RWPE1 (cell line): ENCODE data around the gene SP3.
A peak's percentile ranks its signal among the peaks of the same experiment; 100 is the strongest.

ENCODE experiments used
- CTCF ChIA-PET: fragments of 350-600 bp; sonication (Branson Sonifier 250); formaldehyde crosslinking; extraction: SDS; loops from one replicate; lab custom pipeline; 2021; lab: Yijun Ruan, JAX
- POLR2A ChIA-PET: fragments of 400-600 bp; formaldehyde crosslinking; extraction: SDS; loops from one replicate; lab custom pipeline; 2020; ENCODE audit warnings: antibody characterized with exemption; ENCODE audit not compliant: low non-redundant PET; lab: Yijun Ruan, JAX
- DNase-seq: peaks from one replicate; pipeline ENCODE4 v3.0.0; 2012; ENCODE audit warnings: low spot score
- H3K27ac ChIP-seq: fragments of 450-650 bp; 2 replicates; pipeline ENCODE4 v1.5.1; 2017
- CTCF ChIP-seq: fragments of 450-650 bp; conservative IDR thresholded peaks from 2 replicates; pipeline ENCODE4 v1.5.1; 2017; ENCODE audit warnings: low read depth, mild to moderate bottlenecking

The SP3 gene

GRCh38 chr2:174011173-174011572 lies 46.0 kb upstream of the SP3 start:
- ChIA-PET POLR2A (no interaction called here), CTCF (no interaction called here)
- TF ChIP-seq CTCF: no peak

DNA sequence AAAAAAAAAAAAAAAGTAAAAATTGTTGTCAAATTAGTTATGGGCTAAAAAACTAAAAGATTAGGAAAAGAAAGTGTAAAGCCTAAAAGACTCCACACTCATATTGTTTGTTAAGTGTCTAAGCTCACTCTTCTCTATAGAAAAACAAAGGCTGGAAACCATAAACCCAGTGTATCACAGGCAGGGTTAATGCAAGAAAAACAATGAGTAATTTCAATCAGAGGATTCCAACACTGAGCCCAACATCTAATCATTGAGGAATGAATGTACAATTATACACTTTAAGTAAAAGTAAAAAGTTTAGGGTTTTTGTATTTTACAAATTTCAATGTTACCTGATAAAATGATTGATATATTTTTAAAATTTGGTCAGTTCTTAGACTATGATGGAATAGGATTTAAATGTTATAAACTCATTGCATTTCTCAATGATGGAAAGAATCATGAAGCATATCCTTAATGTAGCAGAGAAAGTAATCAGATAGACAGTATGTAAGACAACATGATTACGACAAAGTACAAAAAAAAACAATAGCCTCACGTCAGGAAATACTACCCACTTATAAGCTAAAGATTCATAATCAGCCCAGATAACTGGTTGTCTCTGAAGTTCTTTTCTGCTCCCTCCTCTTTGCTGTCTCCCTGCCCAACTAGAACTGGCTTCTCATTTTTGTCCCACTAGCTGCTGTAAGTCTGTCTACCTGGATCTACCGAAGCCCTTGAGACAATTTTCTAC lies 44.5 kb upstream of the SP3 start:
- ChIA-PET POLR2A (no interaction called here), CTCF (interaction anchor here (0.6 kb wide), 1 partner anchor 388 kb away, joined by 3 read pairs; no protein-coding TSS in a partner anchor)
- DNase-seq: no peak
- TF ChIP-seq CTCF: no peak
- H3K27ac ChIP-seq: no peak overlapping the region

More at GRCh38 chr2:174011173-174011572, 46.0 kb upstream of the SP3 start:
- H3K27ac ChIP-seq: no peak overlapping the region
- no peak for DNase-seq

- POLR2A ChIA-PET: no interaction called here
- no peak overlapping the region for H3K27ac ChIP-seq
Measured at GRCh38 chr2:174008720-174009119, 43.5 kb upstream of the SP3 start.

GRCh38 chr2:174007010-174007409 lies 41.8 kb upstream of the SP3 start:
- ChIA-PET CTCF (interaction anchor here (0.6 kb wide), 2 partner anchors 142 to 195 kb away, joined by 3 read pairs; no protein-coding TSS in a partner anchor), POLR2A (no interaction called here)
- no peak for DNase-seq
- no peak for TF ChIP-seq CTCF
- no peak overlapping the region for H3K27ac ChIP-seq

More at GRCh38 chr2:174008720-174009119, 43.5 kb upstream of the SP3 start:
- DNase-seq: no peak
- TF ChIP-seq CTCF: no peak
- CTCF ChIA-PET: interaction anchor here (0.6 kb wide), 1 partner anchor 387 kb away, joined by 3 read pairs; no protein-coding TSS in a partner anchor

DNA sequence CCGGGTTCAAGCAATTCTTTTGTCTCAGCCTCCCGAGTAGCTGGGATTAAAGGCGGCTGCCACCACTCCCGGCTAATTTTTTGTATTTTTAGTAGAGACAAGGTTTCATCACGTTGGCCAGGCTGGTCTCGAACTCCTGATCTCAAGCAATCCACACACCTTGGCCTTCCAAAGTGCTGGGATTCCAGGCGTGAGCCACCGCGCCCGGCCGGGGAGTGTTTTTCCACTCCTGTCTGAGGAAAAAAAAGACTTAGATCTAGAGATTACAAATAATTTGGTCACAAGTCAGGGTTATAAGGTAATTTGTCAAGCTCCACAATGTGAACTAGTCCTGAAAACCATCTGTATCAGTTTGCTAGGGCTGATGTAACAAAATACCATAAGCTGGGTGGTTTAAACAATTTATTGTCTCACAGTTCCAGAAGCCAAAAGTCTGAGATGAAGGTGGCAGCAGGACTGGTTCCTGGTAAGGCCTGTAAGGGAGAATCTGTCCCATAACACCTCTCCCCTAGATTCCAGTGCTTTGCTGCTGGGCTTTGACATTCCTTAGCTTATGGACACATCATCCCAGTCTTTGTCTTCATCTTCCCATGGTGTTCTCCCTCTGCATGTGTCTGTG lies 40.7 kb upstream of the SP3 start:
- POLR2A ChIA-PET: no interaction called here
- CTCF ChIA-PET: interaction anchor here (0.6 to 0.7 kb wide), 2 partner anchors 26 to 336 kb away, joined by 3 read pairs; no protein-coding TSS in a partner anchor
- DNase-seq: no peak
- H3K27ac ChIP-seq: peak overlapping the region; percentile 53
- TF ChIP-seq CTCF: no peak

DNA sequence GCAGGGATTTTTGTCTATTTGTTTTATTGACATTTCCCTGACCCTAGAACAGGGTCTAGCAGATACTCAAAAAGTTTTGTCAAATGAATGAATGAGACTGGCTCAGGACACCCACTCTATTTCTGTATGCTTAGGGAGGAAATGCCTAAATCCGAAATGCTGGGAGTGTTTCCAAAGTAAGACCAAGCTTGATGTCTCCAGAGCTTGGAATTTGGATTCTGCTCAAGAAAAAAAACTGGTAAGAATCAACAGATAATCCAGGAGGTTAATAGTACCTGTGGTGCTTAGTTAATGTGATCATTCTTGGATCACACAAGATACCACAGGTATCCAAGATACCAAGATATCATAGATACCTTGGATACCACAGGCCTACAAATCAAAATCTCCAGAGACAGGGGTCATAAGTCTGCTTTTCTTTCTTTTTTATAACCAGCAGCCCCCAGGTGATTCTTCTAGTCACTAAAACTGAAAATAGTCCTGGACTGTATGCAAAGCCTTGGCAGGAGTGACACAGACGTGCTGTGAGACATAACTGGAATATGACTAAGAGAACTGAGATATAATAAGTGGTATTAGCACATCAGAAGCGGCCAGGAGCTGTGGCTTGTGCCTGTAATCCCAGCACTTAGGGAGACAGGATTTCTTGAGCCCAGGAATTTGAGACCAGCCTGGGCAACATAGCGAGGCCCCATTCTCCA lies 39.9 kb upstream of the SP3 start:
- TF ChIP-seq CTCF: no peak
- CTCF ChIA-PET: interaction anchor here (0.8 kb wide), 1 partner anchor 15 kb away, joined by 3 read pairs; no protein-coding TSS in a partner anchor
- DNase-seq: no peak
- H3K27ac ChIP-seq: peak overlapping the region; percentile 53; the same call in 1 of the 2 replicates
- POLR2A ChIA-PET: no interaction called here
